HG03442 (cell line): Measurements from ENCODE around the gene WNT9B.

Source experiments
- ATAC-seq: cut with Tn5 transposase; IDR thresholded peaks from one replicate; pipeline ENCODE4 v1.9.1; 2021; ENCODE audit warnings: mild to moderate bottlenecking, moderate library complexity; ENCODE audit not compliant: unreplicated experiment

WNT9B gene

DNA sequence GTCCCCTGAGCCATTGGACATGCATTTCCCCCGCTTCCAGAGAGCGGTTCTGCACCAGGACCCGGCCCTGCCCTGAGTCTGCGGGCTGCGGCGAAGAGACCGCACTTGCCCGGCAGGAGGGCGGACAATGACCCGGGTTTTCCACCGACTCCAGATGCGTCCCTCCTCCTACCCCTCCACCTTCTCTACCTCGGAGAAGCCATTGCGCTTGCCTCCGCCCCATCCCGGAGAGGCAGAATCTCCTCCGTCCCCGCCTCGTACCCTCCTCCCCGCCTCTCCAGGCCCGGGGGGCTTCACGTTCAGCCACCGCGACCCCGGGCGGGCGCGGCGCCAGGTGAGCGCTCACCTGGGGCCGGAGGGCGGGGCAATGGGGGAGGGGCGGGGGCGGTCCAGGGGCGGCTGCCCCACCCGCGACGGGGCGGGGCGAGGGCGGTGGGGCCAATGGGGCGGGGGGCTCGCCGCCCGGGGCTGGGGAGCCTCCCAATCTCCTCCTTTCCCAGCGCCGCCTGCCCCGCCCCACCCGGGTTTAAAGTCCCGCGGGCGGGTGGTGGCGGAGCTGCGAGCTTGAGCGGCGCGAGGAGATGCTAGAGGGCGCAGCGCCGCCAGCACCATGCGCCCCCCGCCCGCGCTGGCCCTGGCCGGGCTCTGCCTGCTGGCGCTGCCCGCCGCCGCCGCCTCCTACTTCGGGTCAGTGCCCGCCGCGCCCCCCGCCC is at the start of gene WNT9B:
TSS of gene WNT9B (plus strand) at position 555 of the 713 bp plus-strand sequence. CDS start at position 611, 56 bp downstream.
- no peak for ATAC-seq

GRCh38 chr17:46802800-46803199 is 48.6 kb upstream of the WNT9B start:
- no peak for ATAC-seq

- no peak for ATAC-seq
These were observed 47.8 kb upstream of the WNT9B start for GRCh38 chr17:46803544-46803943.

- ATAC-seq, result no peak
These were observed 45.6 kb upstream of the WNT9B start for GRCh38 chr17:46805771-46806170.

DNA sequence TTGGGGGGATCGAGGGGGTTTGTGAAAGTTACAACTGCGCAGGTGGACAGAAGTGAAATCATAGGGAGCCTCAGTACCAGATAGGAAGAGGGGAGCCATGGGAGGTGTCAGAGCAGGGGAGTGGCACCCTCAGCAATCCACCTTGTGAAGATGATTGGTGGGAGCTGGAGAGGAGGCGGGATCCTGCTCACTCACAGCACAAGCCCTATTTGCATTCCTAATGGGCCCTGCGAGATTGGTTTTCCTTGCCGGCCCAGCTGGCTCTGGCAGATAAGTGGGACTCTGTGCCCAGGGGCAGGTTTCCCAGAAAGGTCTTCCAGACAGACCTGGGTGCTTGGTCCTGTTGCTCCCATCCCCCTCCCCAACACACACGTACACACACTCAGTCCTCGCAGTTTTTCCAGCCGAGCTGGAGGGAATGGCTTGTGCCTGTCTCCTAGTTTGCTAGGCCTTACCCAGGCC is 42.2 kb upstream of the WNT9B start:
- no peak for ATAC-seq

GRCh38 chr17:46810837-46811236 is 40.5 kb upstream of the WNT9B start:
- ATAC-seq, result no peak

GRCh38 chr17:46811978-46812583 is 39.3 kb upstream of the WNT9B start:
- no peak for ATAC-seq

DNA sequence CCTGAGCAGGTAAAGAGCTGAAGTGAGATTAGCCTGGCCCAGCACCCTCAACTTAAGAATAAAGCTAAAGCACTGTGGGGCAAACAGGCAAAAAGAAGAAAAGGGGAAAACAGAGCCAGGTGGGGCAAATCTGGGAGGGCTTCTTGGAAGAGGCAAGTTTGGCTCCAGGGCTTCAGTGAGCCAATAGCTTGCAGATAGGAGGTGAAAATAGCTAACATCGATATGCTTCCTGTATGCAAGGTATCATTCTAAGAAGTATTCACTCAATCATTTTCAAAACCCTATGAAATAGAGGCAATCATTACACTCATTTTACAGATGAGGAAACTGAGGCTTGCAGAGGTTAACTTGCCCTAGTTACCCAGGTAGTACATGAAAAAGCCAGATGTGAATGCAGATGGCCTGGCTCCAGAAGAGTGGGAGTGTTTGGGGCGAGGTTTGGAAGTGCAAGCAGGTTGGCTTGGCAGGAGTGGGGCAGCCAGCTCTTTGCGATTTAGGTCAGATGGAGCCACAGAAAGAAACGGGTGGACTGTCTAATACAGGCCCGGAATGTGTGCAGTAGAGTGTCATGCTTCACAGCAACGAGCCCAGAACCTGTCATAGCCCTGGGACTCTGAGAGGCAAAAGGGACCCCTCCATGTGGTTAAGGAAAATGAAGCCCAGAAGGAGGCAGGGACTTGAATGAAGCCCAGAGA is 38.6 kb upstream of the WNT9B start:
- ATAC-seq, result no peak

DNA sequence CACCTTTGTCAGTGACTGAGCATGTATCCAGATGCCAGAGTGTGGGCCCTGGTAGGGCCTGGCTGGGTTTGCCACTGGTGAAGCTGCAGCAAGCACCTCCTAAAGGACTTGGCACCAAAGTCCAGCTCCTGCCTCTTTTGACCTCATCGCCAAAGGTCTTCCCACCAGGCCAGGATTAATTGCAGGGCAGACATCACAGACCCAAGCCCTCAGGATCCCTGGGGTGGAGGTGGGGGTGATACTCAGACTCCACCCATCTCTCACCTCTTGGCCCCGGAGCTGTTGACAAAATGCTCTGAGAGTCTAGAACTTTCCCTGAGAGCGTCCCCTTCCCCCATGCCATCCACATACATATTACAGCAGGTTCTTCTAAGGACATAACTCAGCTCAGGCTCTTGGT is 37.5 kb upstream of the WNT9B start:
- ATAC-seq, result no peak

DNA sequence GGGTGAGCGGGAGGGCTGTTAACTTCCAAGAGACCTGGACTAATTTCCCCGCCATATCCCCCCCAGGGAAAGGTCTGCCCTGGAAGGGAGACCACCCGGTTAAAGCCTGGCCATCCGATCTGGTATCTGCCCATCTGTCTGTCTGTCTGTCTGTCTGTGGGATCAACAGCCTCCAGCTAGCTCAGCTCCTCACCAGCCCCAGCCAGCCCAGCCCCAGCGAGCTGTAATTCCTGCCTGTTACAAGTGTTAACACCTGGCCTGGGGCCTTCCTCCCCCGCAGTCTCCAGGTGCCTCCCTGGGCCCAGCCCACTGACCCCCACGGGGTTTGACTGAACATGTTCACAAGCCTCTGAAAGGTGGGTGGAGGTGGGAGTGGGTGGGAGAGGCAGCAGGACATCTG is 36.9 kb upstream of the WNT9B start:
- no peak for ATAC-seq

DNA sequence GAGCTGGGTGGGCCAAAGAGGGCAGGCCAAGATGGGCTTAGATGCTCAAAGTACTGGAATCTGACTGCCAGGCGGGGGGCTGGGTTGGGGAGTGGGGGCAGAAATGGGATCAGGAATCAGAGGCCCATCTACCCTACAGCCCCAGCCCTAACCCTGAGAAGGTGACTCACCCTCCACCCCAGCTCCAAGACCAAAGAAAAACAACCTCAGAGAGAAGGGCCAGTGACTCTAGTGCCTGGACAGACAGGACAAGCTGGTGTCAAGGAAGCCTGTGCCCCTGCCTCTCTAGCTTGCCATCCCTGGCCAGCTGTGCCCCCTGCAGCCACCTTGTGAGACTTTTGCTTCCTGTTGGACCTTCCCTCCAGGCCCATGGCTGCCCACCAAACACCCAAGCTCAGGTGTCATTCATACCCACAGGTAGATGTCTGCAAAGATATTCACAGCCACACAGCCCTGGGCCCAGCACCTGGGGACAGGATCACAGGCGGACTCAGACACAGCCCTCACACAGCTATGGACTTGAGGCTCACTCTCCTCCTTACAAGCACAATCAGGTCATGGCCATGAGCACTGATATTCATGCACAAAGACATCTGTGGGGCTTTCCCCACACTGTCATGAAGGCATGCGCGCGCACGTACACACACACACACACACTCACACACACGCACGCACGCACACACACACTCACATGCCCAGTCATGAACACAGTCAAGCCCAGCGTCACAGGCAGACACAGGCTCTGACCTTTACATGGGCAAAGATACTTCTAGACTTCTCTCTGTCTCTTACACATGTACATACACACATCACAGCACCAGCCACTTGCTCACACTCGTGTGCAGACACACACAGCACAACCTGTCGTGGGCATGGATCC is 35.7 kb upstream of the WNT9B start:
- ATAC-seq, result no peak

GRCh38 chr17:46817151-46817900 is 34.1 kb upstream of the WNT9B start:
- no peak for ATAC-seq

GRCh38 chr17:46817901-46818209 is 33.5 kb upstream of the WNT9B start:
- ATAC-seq, result no peak

DNA sequence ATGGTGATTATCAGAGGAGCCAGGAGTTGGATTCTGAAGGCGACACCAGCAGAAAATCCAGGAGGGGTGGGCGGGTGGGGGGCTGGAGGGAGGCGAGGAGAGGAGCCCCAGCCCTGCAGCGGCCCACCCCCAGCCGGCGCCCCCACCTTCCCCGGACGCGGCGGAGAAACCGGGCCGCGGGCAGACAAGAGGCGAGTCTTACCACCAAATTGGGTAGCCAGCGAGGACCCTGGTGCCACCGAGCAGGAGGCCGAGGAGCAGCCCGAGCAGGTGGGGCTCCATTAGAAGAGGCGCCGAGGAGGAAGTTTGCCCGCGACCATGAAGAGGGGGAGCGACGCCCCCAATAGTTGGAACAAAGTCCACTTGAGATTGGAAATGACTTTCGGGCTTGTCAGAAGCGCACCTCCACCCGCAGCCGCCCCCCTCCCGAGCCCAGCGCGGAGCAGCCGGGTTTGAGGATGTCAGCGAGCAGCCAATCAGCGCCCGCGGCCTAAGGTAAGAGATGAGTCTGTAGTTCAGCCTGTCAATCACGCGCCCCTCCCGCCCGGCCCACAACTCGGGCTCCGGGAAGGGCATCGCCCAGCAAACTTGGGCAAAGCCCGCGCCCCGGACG is 33.0 kb upstream of the WNT9B start, which contains the start of gene WNT3:
TSS of gene WNT3 (minus strand) at position 377 of the 613 bp plus-strand sequence. CDS start at position 282, 95 bp downstream.
- no peak for ATAC-seq

DNA sequence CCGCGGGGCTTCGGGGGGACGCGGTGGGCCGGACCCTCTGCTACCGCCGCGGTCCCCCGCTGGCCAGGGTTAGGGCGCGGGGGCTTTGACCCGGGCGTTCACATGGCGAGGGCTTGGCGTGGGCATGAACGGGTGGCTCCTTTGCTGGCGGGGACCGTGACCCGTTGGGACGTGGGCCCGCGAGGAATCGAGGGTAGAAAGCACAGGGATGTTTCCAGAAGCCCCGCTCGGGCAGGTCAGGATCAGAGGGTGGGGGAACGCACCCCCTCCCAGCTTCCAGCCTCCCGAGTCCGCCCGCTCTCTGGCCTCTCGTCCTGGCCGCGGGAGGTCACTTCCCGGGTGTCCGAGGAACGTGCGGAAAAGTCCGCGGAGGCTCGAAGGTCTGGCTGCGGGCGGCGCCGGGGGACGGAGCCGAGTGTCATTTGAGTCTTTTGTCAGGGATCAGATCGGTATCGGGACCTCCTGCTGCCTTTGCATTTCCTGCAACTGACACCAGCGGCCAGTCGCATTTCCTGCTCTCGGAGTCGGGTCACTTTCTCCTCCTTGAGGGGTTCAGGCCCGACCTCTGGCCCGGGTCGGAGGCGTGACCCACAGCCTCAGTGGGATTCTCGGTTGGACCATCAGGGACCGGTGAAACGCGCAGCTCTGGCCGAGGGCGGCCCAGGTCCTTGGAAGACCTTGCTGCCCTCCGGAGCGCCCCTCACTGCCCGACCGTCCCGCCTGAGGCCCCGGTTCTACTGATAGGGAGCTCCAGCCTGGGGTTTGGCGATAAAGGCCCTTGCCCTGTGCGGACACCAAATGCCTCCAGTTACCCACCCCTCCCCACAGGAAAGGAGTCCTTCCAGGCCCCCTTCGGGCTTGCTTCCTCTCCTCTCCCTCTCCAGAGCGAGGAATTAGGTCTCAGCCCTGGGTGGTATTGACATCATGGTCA is 32.2 kb upstream of the WNT9B start:
- no peak for ATAC-seq

DNA sequence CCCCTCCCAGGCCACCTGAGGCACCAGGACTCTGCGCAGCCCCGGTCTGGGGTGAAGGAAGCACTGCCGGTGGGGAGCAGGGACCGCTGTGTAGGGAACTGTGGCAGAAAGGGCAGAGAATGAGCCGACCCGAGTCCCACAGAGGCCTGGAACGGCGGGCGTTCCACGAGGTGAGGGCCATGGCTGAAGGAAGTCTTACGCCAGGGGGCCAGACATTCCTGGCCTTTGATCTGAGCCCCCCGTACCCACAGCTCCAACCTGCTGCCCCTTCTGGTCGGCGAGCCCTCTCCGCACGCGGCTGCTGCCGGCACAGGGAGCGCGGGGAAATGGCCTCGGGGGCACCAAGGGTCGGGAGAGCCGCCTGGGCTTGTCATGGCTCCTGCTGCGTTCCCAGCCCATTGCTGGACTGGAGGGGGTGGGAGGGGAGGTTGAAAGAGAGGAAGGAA is 31.5 kb upstream of the WNT9B start:
- no peak for ATAC-seq

- ATAC-seq, result no peak
These were observed 30.6 kb upstream of the WNT9B start for GRCh38 chr17:46820592-46821450.
